Muscle of leg (tissue), 11 donors: ENCODE results near the gene FRMPD4. TPM values are rescaled to one million over a fixed set of nuclear protein-coding genes. Genes with fewer than 3 reads are reported as not detected.
A peak's percentile ranks its signal among the peaks of the same experiment; 100 is the strongest.

ENCODE experiments used
- DNase-seq: peaks from one replicate; pipeline ENCODE4 v3.0.0; 2013
- H3K27ac ChIP-seq: one replicate; pipeline ENCODE4 v1.5.1; 2013; ENCODE audit warnings: mild to moderate bottlenecking, low read length, control low read depth
- H3K27me3 ChIP-seq: one replicate; pipeline ENCODE4 v1.6.1; 2013; ENCODE audit warnings: low read length; ENCODE audit not compliant: control insufficient read depth, insufficient read depth
- H3K36me3 ChIP-seq: one replicate; pipeline ENCODE4 v1.6.1; 2013; ENCODE audit warnings: low read length; ENCODE audit not compliant: control insufficient read depth, insufficient read depth
- H3K4me1 ChIP-seq: one replicate; pipeline ENCODE4 v1.6.1; 2013; ENCODE audit warnings: low read length; ENCODE audit not compliant: control insufficient read depth, insufficient read depth
- H3K4me3 ChIP-seq: one replicate; pipeline ENCODE4 v1.5.1; 2013; ENCODE audit warnings: low read length, control low read depth
- H3K9me3 ChIP-seq: replicated peaks from 2 replicates; pipeline ENCODE4 v1.6.1; 2013; ENCODE audit warnings: low read depth, low read length; ENCODE audit not compliant: control insufficient read depth
- WGBS: methylation state at CpG from one replicate; pipeline ENCODE4 v1.1.5; 2013; ENCODE audit warnings: missing lambda C conversion rate; ENCODE audit not compliant: insufficient coverage; 5-methylcytosine and 5-hydroxymethylcytosine counted together
- polyA plus RNA-seq, 8 donors: library from polyadenylated mRNA; unstranded; fragments of 120-200 nt; gene quantifications; one replicate each; pipeline versions ENCODE4 v1.2.1 to v1.2.3, GENCODE V29; 2013; ENCODE audit warnings: inconsistent platforms in 1 of 8, low replicate concordance in 1 of 8; ENCODE audit not compliant: insufficient read length in 8 of 8, insufficient read depth in 1 of 8
- total RNA-seq: library from RNA; stranded (reverse); fragments of 120-200 nt; gene quantifications from one replicate; pipeline ENCODE4 v1.2.4, GENCODE V29; 2013

The FRMPD4 gene
- total and polyA plus RNA-seq, 9 donors = 0.34 to 1.2 (median 0.64) TPM

DNA sequence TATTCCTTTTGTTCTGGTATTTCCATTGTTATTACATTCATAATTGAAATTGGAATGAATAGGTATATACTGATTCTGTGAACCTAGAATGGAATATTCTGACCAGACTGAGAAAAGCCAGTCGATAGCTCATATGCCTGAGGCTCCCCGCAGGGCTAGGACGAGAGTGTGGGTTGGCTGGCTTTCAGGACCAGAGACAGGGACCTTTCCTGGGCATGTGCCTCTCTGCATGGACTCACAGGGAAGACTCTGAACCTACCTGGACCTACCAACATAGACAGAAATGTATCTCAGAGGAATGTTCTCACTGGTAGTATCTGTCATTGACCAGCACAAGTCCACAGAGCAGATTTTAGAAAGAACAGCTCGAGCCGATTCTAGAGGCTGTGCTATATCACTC, 214.6 kb downstream of the FRMPD4 start:
- H3K4me3 ChIP-seq = no peak overlapping the region
- WGBS = 75% methylated on average over 4 of the region's 5 CpGs
- H3K27me3 ChIP-seq = peaks cover 5% of the 10 kb centered on the region
- H3K36me3 ChIP-seq = no peaks in the 10 kb centered on the region
- H3K9me3 ChIP-seq = no peaks in the 10 kb centered on the region
- H3K27ac ChIP-seq = no peak overlapping the region
- H3K4me1 ChIP-seq = no peaks in the 10 kb centered on the region
- DNase-seq = no peak

DNA sequence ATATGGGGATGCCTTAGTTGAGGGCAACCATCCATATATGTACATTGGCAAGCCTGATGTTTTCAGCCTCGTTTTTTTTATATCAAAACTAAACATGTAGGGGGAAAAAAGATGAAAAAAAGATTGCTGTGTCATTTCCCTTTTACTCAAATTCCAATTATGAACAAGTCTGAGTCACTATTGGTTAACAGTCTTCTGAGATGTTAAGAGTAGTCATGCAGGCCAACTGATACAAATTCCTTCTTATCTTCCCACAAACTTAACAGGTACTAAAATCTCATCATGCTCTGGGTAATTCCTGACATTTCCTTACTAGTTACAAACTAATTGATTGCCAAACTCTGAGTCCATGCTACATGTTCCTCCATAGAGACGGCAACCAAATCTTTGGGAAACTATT, 222.1 kb downstream of the FRMPD4 start:
- no CpG with 5 or more reads among the region's 2 CpGs for WGBS
- Histone ChIP-seq H3K4me1 (no peaks in the 10 kb centered on the region), H3K4me3 (no peak overlapping the region), H3K27ac (no peak overlapping the region), H3K9me3 (no peaks in the 10 kb centered on the region), H3K27me3 (peaks cover 4% of the 10 kb centered on the region), H3K36me3 (no peaks in the 10 kb centered on the region)
- no peak for DNase-seq

DNA sequence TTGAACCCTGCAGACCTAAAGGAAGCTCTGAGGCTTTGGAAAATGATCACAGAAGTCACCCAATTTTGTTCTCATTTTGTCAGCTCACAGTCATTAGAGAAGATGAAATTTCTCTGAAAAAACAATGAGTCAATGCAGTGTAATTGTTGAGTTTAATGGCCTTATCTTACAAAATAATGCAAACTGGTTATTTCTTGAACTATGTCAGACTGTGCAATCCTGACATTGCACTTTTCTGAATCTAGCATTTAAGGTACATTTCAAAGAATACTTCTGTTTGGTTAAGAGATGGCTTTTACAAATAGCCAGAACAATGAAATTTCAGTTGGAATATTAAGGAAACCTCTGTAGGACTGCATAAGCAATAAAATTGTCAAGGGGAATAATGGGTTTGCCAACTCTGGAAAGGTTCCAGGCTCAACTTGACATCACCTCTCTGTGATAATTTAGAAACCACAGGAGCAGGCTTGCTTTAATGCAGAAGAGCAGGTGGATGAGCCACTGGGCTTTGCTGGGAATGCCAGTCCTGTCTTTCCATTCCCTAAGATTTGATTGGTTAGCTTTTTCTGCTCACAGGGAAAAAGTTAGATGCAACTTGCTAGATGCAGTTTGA, 222.8 kb downstream of the FRMPD4 start:
- no peaks in the 10 kb centered on the region for H3K9me3 ChIP-seq
- no peaks in the 10 kb centered on the region for H3K4me1 ChIP-seq
- no peak overlapping the region for H3K27ac ChIP-seq
- DNase-seq = no peak
- no peak overlapping the region for H3K4me3 ChIP-seq
- H3K27me3 ChIP-seq = peaks cover 6% of the 10 kb centered on the region
- H3K36me3 ChIP-seq = no peaks in the 10 kb centered on the region

DNA sequence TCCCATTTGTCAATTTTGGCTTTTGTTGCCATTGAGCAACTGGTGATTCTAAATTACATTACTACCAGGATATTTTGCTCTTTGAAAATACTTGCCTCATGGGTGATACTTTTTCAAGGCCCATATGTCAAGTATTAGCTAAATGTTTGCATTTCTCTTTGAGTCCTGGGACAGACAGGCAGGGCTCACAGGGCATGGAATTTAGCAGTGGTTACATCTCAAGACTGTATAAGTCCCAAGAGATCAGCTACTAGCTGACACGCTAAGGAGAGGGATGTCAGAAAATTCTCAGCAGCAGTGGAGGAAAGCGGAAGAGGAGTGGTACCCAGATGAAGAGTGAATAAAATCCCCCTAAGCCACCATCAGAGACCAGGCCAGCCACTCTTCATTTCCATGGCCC, 224.9 kb downstream of the FRMPD4 start:
- Histone ChIP-seq H3K36me3 (no peaks in the 10 kb centered on the region), H3K4me3 (no peak overlapping the region), H3K9me3 (no peaks in the 10 kb centered on the region), H3K27me3 (peaks cover 16% of the 10 kb centered on the region), H3K4me1 (no peaks in the 10 kb centered on the region), H3K27ac (no peak overlapping the region)
- DNase-seq = no peak
- WGBS = no CpG with 5 or more reads among the region's 2 CpGs

DNA sequence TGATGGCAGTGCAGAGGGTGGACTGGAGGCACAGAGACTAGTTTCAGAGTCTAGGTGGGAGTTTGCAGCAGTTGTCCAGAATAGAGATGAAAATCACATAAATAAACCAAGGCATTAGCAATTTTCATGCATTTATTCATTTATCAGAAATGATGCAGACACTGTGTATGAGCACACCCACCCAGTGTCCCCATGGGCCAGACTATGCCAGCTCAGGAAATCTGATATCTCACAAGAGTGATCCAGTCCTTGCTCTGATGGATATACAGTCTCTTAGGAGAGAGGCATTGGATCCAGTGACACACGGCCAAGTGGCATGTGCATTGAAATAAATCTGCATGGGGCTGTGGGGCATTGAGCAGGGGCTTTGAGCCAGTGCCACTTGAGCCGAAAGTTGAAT, 228.2 kb downstream of the FRMPD4 start:
- 70% methylated on average over 2 of the region's 2 CpGs for WGBS
- no peaks in the 10 kb centered on the region for H3K9me3 ChIP-seq
- H3K4me1 ChIP-seq = peaks cover 3% of the 10 kb centered on the region
- H3K27ac ChIP-seq = no peak overlapping the region
- H3K4me3 ChIP-seq = no peak overlapping the region
- peaks cover 23% of the 10 kb centered on the region for H3K27me3 ChIP-seq
- no peaks in the 10 kb centered on the region for H3K36me3 ChIP-seq
- no peak for DNase-seq

DNA sequence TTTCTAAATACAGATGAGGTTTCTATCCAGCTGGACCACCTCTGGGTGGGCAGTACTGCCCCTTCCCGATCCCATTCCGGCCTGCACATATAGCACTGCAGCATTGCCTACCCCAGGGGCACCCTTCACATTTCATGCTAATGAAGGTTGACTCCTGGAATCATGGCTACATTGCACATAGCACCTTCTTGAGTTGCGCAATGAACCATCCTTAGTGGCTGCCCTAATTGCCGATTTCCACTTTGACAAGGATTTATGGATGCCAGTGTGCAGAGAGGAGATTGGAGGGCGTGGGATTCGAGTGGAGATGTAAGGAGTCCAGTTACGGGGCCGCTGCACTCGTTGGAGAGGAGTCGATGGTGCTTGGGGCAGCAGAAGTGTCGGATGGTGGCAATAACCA, 229.0 kb downstream of the FRMPD4 start:
- H3K9me3 ChIP-seq = no peaks in the 10 kb centered on the region

DNA sequence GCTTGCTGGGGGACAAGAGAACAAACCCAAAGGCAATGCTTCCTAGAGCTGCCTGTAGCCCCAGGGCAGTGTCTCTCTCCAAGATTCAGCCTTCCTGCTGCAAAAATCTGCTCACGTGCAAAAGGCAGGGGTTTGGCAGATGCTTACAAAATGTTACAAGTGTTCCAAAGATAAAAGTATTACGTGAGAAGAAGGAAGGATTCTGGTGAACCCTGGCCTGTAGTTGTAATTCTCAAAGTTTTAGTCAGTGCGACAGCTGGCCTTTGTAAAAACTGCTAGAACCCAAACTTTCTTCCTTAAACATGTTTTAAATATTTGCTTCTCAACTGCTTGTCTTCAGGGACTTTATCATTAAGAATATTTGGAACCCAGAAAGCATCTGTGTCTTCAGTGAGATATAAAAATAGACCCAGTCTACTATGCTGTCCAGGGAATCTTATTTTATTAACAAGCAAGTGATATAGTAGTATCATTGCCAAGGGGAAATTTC, 232.3 kb downstream of the FRMPD4 start:
- H3K4me3 ChIP-seq = no peak overlapping the region
- peak overlapping the region; percentile 35 for H3K27ac ChIP-seq
- no peaks in the 10 kb centered on the region for H3K36me3 ChIP-seq
- no peaks in the 10 kb centered on the region for H3K9me3 ChIP-seq
- peaks cover 5% of the 10 kb centered on the region for H3K4me1 ChIP-seq
- WGBS = 33% methylated on average over 1 of the region's 3 CpGs
- peaks cover 33% of the 10 kb centered on the region for H3K27me3 ChIP-seq
- DNase-seq = peak; percentile 80

More for the DNA sequence above, 229.0 kb downstream of the FRMPD4 start:
- Histone ChIP-seq H3K36me3 (no peaks in the 10 kb centered on the region), H3K4me3 (no peak overlapping the region), H3K27ac (no peak overlapping the region), H3K27me3 (peaks cover 26% of the 10 kb centered on the region), H3K4me1 (peaks cover 5% of the 10 kb centered on the region)
- 87% methylated on average over 10 of the region's 11 CpGs for WGBS
- DNase-seq = no peak

DNA sequence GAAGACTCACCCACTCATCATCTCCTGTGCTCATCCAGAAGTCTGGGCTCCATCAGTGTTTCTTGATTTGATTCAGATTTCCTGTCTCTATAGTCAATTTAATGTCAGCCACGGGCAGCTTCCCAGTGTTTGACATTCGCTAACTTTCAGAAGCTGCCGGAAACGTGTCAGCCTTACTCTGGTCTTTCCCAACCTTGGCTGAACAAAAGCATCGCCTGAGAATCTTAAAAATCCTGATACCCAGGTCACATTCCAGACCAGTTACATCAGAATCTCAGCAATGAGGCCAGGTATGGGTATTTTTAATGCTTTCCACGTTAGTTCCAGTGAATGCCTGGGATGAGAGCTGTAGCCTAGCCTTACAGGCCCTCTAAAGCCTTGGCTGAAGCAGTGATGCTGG, 233.8 kb downstream of the FRMPD4 start:
- Histone ChIP-seq H3K9me3 (no peaks in the 10 kb centered on the region), H3K27me3 (peaks cover 32% of the 10 kb centered on the region), H3K27ac (no peak overlapping the region), H3K36me3 (no peaks in the 10 kb centered on the region), H3K4me3 (no peak overlapping the region), H3K4me1 (peaks cover 5% of the 10 kb centered on the region)
- no peak for DNase-seq
- WGBS = 38% methylated on average over 5 of the region's 6 CpGs

DNA sequence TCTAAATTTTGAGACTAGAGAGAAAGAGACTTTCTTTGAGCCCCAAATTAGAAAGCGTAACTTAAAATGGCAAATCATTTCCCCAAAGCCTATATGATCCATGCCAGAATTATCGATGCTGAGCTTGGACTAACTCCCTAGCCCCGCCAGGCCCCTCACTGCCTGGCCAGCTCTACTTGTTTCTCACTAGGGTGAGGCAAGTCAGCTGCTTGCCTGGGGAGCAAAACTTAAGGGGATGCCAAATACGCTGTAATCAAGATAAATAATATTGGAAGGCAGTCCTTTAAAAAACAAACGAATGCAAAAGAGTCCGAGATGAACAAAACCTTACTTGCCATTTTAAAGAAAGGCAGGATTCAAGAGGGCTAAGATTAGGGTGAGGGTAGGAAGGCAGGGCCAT, 236.0 kb downstream of the FRMPD4 start:
- peaks cover 5% of the 10 kb centered on the region for H3K4me1 ChIP-seq
- peaks cover 25% of the 10 kb centered on the region for H3K27me3 ChIP-seq
- H3K9me3 ChIP-seq = no peaks in the 10 kb centered on the region
- no peak overlapping the region for H3K4me3 ChIP-seq
- no peaks in the 10 kb centered on the region for H3K36me3 ChIP-seq
- 100% methylated on average over 1 of the region's 6 CpGs for WGBS
- H3K27ac ChIP-seq = no peak overlapping the region
- DNase-seq = peak; percentile 39

DNA sequence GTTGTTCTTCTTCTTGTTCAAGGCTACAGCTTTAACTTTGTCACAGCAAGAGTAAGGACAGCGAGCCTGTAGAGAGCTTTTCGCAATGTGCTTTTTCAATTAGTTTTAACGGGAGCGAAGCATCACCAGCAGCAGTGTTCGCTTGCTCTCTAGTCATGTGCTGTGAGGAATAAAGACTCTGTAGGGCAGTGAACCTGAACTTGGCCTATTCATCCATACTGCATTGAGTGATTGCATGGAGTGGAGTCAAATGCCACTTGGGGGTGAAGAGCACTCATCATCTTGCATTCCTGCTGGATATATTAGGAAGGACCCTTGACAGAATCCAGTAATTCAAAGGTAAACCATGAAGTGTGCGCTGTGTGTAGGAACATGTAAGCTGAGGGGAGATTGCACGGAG, 240.0 kb downstream of the FRMPD4 start:
- DNase-seq = no peak
- 59% methylated on average over 6 of the region's 7 CpGs for WGBS
- H3K27me3 ChIP-seq = peaks cover 16% of the 10 kb centered on the region

DNA sequence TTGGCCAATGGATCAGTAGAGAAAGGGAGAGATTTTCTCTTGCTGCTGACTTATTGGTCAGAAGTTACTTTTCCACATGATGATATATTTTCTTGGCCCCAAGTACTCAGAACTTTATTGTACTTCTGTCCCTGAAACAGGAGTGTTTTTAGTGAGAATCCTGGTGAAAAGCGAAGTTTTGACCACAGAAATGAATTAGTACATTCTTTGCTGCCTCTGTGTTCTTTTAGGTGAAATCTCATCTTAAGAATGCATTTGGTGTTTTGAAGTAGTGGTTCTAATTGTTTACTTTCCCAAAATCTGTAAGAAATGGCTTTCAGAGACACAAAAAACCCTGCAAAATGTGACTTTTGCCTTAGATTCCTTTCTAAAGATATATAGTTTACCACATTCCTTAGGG, 240.4 kb downstream of the FRMPD4 start:
- H3K4me3 ChIP-seq = no peak overlapping the region
- no peak overlapping the region for H3K27ac ChIP-seq
- no peaks in the 10 kb centered on the region for H3K9me3 ChIP-seq
- H3K27me3 ChIP-seq = peaks cover 15% of the 10 kb centered on the region
- no CpG with 5 or more reads among the region's 1 CpG for WGBS
- H3K36me3 ChIP-seq = no peaks in the 10 kb centered on the region
- DNase-seq = no peak
- H3K4me1 ChIP-seq = no peaks in the 10 kb centered on the region

More for the DNA sequence above, 240.0 kb downstream of the FRMPD4 start:
- H3K36me3 ChIP-seq = no peaks in the 10 kb centered on the region
- no peaks in the 10 kb centered on the region for H3K9me3 ChIP-seq
- no peak overlapping the region for H3K27ac ChIP-seq
- no peaks in the 10 kb centered on the region for H3K4me1 ChIP-seq
- H3K4me3 ChIP-seq = no peak overlapping the region
